Activated naive CD4-positive, alpha-beta T cell treated with anti-CD3 and anti-CD28 coated beads, Interleukin-2, amount 10 ng/mL, durations not matched to agents 5 hours and 36 hours (primary cell): Measurements from ENCODE around the gene TMEM106B. TPM values are rescaled to one million over a fixed set of nuclear protein-coding genes. Genes with fewer than 3 reads are reported as not detected.

Experiments used
- total RNA-seq, 2 experiments: library from RNA; stranded (reverse); gene quantifications; one replicate each; pipeline ENCODE4 v1.2.3, GENCODE V29; 2021

Gene TMEM106B
- 10 to 100 TPM; 40.3 to 42.5 TPM for total RNA-seq

GRCh38 chr7:12211054-12211710 lies at the start of gene TMEM106B:
Gene TMEM106B (plus strand): TSS chr7:12211294. CDS start chr7:12214811, 3,517 bp downstream.

Other genes starting within 250 kb of the TMEM106B start
- 1 to 10 TPM; 2.5 to 3.1 TPM for gene VWDE, start 192.6 kb downstream of the TMEM106B start, total RNA-seq